ENCODE results near the gene XPA. TPM values are rescaled to one million over a fixed set of nuclear protein-coding genes. Genes with fewer than 3 reads are reported as not detected.
A peak's percentile ranks its signal among the peaks of the same experiment; 100 is the strongest.

The XPA gene
- total RNA-seq, 2 donors from 2014 or later = 4.9 to 7.3 TPM

GRCh38 chr9:97645720-97646119, 51.4 kb downstream of the XPA start:
- Histone ChIP-seq H3K27me3 (ENCODE audit: control insufficient read depth, insufficient read depth, low read length, poor library complexity, severe bottlenecking) (no peaks in the 10 kb centered on the region), H3K27ac (ENCODE audit: low read depth, low read length) (no peak overlapping the region), H3K36me3 (ENCODE audit: control insufficient read depth, insufficient read depth, low read length) (peaks cover 89% of the 10 kb centered on the region), H3K9me3 (ENCODE audit: control insufficient read depth, low read length) (no peaks in the 10 kb centered on the region), H3K9ac (ENCODE audit: extremely low read depth, low read length, poor library complexity, severe bottlenecking) (no peak overlapping the region), H3K4me3 (ENCODE audit: low read length) (no peak overlapping the region), H3K4me1 (ENCODE audit: control insufficient read depth, insufficient read depth, low read length) (no peaks in the 10 kb centered on the region)
- TF ChIP-seq, protein P1, sequence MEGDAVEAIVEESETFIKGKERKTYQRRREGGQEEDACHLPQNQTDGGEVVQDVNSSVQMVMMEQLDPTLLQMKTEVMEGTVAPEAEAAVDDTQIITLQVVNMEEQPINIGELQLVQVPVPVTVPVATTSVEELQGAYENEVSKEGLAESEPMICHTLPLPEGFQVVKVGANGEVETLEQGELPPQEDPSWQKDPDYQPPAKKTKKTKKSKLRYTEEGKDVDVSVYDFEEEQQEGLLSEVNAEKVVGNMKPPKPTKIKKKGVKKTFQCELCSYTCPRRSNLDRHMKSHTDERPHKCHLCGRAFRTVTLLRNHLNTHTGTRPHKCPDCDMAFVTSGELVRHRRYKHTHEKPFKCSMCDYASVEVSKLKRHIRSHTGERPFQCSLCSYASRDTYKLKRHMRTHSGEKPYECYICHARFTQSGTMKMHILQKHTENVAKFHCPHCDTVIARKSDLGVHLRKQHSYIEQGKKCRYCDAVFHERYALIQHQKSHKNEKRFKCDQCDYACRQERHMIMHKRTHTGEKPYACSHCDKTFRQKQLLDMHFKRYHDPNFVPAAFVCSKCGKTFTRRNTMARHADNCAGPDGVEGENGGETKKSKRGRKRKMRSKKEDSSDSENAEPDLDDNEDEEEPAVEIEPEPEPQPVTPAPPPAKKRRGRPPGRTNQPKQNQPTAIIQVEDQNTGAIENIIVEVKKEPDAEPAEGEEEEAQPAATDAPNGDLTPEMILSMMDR (conservative IDR thresholded peaks at IDR 0.05) = no peak
- Mint-ChIP-seq H3K36me3 (ENCODE audit: low read depth) (peaks cover 43% of the 10 kb centered on the region), H3K9me3 (no peaks in the 10 kb centered on the region), H3K27me3 (ENCODE audit: insufficient read depth) (no peaks in the 10 kb centered on the region), H3K4me3 (no peak overlapping the region), H3K27ac (no peak overlapping the region), H3K4me1 (no peaks in the 10 kb centered on the region)
- DNase-seq = no peak

- peaks cover 23% of the 10 kb centered on the region for H3K36me3 Mint-ChIP-seq (ENCODE audit: low read depth)
- peaks cover 41% of the 10 kb centered on the region for H3K36me3 ChIP-seq (ENCODE audit: control insufficient read depth, insufficient read depth, low read length)
- no peak overlapping the region for H3K9ac ChIP-seq (ENCODE audit: extremely low read depth, low read length, poor library complexity, severe bottlenecking)
- H3K4me1 ChIP-seq (ENCODE audit: control insufficient read depth, insufficient read depth, low read length) = peaks cover 2% of the 10 kb centered on the region
- no peak overlapping the region for H3K4me3 Mint-ChIP-seq
- no peaks in the 10 kb centered on the region for H3K9me3 Mint-ChIP-seq
- TF ChIP-seq, protein P1 (conservative IDR thresholded peaks at IDR 0.05) = no peak
- peaks cover 13% of the 10 kb centered on the region for H3K4me1 Mint-ChIP-seq
- no peaks in the 10 kb centered on the region for H3K27me3 ChIP-seq (ENCODE audit: control insufficient read depth, insufficient read depth, low read length, poor library complexity, severe bottlenecking)
- no peak overlapping the region for H3K4me3 ChIP-seq (ENCODE audit: low read length)
- no peaks in the 10 kb centered on the region for H3K27me3 Mint-ChIP-seq (ENCODE audit: insufficient read depth)
- H3K9me3 ChIP-seq (ENCODE audit: control insufficient read depth, low read length) = no peaks in the 10 kb centered on the region
- DNase-seq = no peak
- no peak overlapping the region for H3K27ac ChIP-seq (ENCODE audit: low read depth, low read length)
- 91 to 96% methylated on average over 2 of the region's 2 CpGs for WGBS, 2 experiments (ENCODE audit: insufficient coverage in 1 of 2, insufficient read length in 1 of 2)
- H3K27ac Mint-ChIP-seq = no peak overlapping the region
Measured at GRCh38 chr9:97640325-97640724, 56.8 kb downstream of the XPA start.

- WGBS, 2 experiments (ENCODE audit: insufficient coverage in 1 of 2, insufficient read length in 1 of 2) = 83 to 90% methylated on average over 2 to 3 of the region's 3 CpGs
- Mint-ChIP-seq H3K4me1 (peaks cover 23% of the 10 kb centered on the region), H3K27me3 (ENCODE audit: insufficient read depth) (no peaks in the 10 kb centered on the region), H3K4me3 (no peak overlapping the region), H3K36me3 (ENCODE audit: low read depth) (peaks cover 17% of the 10 kb centered on the region), H3K9me3 (no peaks in the 10 kb centered on the region), H3K27ac (no peak overlapping the region)
- no peak overlapping the region for H3K9ac ChIP-seq (ENCODE audit: extremely low read depth, low read length, poor library complexity, severe bottlenecking)
- no peaks in the 10 kb centered on the region for H3K27me3 ChIP-seq (ENCODE audit: control insufficient read depth, insufficient read depth, low read length, poor library complexity, severe bottlenecking)
- peaks cover 27% of the 10 kb centered on the region for H3K36me3 ChIP-seq (ENCODE audit: control insufficient read depth, insufficient read depth, low read length)
- no peak overlapping the region for H3K27ac ChIP-seq (ENCODE audit: low read depth, low read length)
- peak; percentile 60 for DNase-seq
- H3K4me3 ChIP-seq (ENCODE audit: low read length) = no peak overlapping the region
- peaks cover 2% of the 10 kb centered on the region for H3K4me1 ChIP-seq (ENCODE audit: control insufficient read depth, insufficient read depth, low read length)
- TF ChIP-seq, protein P1 (conservative IDR thresholded peaks at IDR 0.05) = peak; percentile 62
- no peaks in the 10 kb centered on the region for H3K9me3 ChIP-seq (ENCODE audit: control insufficient read depth, low read length)
Measured at GRCh38 chr9:97638666-97639065, 58.5 kb downstream of the XPA start.
